Urinary bladder (tissue), 4 donors: ENCODE results near the gene RELB. TPM values are rescaled to one million over a fixed set of nuclear protein-coding genes. Genes with fewer than 3 reads are reported as not detected.

Source experiments
- DNase-seq: peaks from one replicate; pipeline ENCODE4 v3.0.0-alpha.2; 2015; ENCODE audit errors: extremely low spot score
- H3K27ac ChIP-seq: one replicate; pipeline ENCODE4 v1.5.1; 2013; ENCODE audit warnings: low read depth, mild to moderate bottlenecking, moderate library complexity
- H3K36me3 ChIP-seq: one replicate; pipeline ENCODE4 v1.6.1; 2013; ENCODE audit warnings: mild to moderate bottlenecking, moderate library complexity; ENCODE audit not compliant: insufficient read depth
- H3K4me1 ChIP-seq: one replicate; pipeline ENCODE4 v1.6.1; 2013; ENCODE audit warnings: mild to moderate bottlenecking, moderate library complexity; ENCODE audit not compliant: insufficient read depth
- H3K4me3 ChIP-seq: one replicate; pipeline ENCODE4 v1.5.1; 2013; ENCODE audit warnings: low read depth, low read length
- WGBS: extraction: QIAGEN DNeasy Blood & Tissue Kit; methylation state at CpG from one replicate; pipeline ENCODE4 v1.1.7; 2013; 5-methylcytosine and 5-hydroxymethylcytosine counted together
- polyA plus RNA-seq: library from polyadenylated mRNA; stranded (reverse); fragments of 200-250 nt; gene quantifications from one replicate; pipeline ENCODE4 v1.2.3, GENCODE V29; 2013
- total RNA-seq: library from RNA; depleted of rRNA; stranded (reverse); fragments of >200 nt; gene quantifications from one replicate; pipeline ENCODE4 v1.2.3, GENCODE V29; 2014
- donor health status: healthy with polysubstance abuse.
- donor health status: healthy.

Gene RELB
- total and polyA plus RNA-seq, 2 donors = 2.6 to 8.9 TPM

DNA sequence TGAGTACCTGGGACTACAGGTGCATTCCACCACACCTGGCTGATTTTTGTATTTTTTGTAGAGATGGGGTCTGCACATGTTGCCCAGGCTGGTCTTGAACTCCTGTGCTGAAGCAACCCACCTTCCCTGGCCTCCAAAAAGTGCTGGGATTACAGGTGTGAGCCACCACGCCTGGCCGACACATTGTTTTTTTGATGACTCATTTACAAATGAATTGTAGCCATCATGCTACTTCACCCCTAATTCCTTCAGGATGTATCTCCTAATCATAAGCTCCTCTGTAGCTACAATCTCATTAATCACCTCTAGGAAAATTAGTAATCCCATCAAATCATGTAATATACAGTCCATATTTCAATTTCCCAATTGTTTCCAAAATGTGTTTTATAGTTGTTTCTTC lies 17.9 kb downstream of the RELB start:
- no peaks in the 10 kb centered on the region for H3K4me1 ChIP-seq
- no peak for DNase-seq
- no peak overlapping the region for H3K4me3 ChIP-seq
- 89% methylated on average over 2 of the region's 2 CpGs for WGBS
- H3K36me3 ChIP-seq = no peaks in the 10 kb centered on the region
- no peak overlapping the region for H3K27ac ChIP-seq

DNA sequence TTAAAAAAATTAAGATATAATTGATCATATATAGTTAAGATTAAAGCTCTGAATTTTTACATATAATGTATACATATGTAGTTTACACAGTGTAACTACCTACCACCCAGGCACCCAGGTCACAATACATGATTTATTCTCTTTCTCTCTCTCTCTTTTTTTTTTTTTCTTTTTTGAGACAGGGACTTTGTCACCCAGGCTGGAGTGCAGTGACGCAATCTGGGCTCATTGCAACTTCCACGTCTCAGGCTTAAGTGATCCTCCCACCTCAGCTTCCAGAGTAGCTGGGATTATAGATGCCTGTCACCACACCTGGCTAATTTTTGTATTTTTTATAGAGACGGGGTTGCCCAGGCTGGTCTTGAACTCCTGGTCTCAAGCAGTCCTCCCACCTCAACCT lies 18.8 kb downstream of the RELB start:
- Histone ChIP-seq H3K4me3 (no peak overlapping the region), H3K27ac (no peak overlapping the region), H3K36me3 (no peaks in the 10 kb centered on the region), H3K4me1 (no peaks in the 10 kb centered on the region)
- DNase-seq = no peak
- 85% methylated on average over 3 of the region's 3 CpGs for WGBS

DNA sequence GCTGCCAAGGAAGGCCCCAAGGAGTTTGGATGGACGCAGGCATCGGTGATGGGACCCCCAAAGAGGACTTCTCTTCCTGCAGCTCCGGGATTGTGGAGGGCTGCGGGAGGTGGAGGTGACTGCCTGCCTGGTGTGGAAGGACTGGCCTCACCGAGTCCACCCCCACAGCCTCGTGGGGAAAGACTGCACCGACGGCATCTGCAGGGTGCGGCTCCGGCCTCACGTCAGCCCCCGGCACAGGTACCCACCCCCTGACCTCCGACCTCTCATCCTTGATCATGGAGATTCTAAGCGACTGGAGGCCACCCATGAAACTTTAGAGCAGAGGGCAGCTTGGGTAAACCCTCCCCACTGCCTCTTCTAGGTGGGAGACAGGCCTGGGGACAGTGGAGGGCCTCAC lies 20.7 kb downstream of the RELB start:
- no peak for DNase-seq
- Histone ChIP-seq H3K36me3 (no peaks in the 10 kb centered on the region), H3K4me3 (no peak overlapping the region), H3K27ac (no peak overlapping the region), H3K4me1 (no peaks in the 10 kb centered on the region)
- 81% methylated on average over 14 of the region's 14 CpGs for WGBS

DNA sequence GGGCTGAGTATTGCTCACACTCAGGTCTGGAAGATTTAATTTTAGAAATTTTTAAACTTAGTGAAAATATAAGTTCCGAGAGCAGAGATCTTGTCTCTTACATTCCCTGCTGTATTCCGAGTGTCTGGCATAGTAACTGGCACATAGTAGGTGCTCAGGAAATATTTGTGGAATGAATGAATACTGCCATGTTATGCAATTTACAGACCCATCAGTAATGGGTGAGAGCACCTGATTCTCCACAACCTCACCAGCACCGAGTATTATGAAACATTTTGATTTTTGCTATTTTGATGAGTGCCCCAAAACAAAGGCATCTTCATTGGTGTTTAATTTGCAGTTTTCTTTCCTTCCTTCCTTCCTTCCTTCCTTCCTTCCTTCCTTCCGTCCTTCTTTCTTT lies 21.8 kb downstream of the RELB start:
- Histone ChIP-seq H3K4me1 (no peaks in the 10 kb centered on the region), H3K36me3 (no peaks in the 10 kb centered on the region), H3K4me3 (no peak overlapping the region), H3K27ac (no peak overlapping the region)
- 94% methylated on average over 4 of the region's 4 CpGs for WGBS
- no peak for DNase-seq

DNA sequence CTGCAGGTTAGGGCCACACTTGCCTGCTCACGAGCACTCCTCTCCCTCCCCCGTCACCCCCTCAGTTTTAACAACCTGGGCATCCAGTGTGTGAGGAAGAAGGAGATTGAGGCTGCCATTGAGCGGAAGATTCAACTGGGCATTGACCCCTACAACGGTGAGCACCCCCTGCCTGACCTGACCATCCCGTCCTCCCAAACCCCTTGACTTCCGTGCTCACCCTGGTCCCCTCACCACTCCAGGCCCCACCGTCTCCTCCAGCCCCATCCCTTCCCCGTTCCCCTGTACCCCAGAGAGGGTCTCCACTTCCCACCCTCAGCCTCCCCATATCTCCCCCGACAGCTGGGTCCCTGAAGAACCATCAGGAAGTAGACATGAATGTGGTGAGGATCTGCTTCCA lies 24.0 kb downstream of the RELB start:
- no peaks in the 10 kb centered on the region for H3K4me1 ChIP-seq
- no peak overlapping the region for H3K27ac ChIP-seq
- DNase-seq = no peak
- 91% methylated on average over 9 of the region's 9 CpGs for WGBS
- no peak overlapping the region for H3K4me3 ChIP-seq
- H3K36me3 ChIP-seq = no peaks in the 10 kb centered on the region

DNA sequence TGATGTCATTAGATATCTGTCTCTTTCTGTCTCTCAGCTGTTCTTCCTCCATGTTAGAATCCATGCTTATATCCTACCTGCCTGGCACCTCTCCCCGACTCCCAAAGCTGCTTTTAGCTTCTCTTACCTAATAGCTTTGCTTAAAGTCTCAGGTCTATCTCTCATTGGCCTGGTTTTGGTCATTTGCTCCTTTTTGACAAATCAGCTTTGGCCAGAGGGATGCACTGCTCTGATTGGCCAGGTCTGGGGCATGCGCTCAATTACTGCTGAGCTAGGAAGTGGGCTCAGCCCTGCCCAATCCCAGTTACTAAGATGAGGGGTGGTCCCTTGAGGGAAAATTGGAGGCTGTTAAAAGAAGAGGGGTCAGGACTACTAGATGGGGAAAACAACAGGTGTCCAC lies 26.1 kb downstream of the RELB start:
- 95% methylated on average over 2 of the region's 2 CpGs for WGBS
- Histone ChIP-seq H3K36me3 (no peaks in the 10 kb centered on the region), H3K4me3 (no peak overlapping the region), H3K27ac (no peak overlapping the region), H3K4me1 (no peaks in the 10 kb centered on the region)
- DNase-seq = no peak

DNA sequence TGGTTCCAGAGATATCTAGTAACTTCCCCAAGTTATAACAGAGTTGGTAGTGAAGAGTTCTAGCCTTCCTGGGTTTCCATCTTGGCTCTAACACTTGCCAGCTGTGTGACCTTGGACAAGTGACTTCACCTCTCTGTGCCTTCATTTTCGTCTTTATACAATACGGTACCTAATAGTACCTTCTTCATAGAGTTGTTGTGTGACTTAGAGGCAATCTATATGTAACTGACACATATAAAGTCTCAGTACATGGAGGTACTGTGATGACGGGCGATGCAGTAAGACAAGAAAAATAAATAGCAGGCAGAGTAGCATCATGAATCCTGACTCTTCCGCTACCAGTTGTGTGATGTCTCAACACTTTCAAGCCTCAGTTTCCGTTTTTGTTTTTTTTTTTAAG lies 29.6 kb downstream of the RELB start:
- no peak overlapping the region for H3K4me3 ChIP-seq
- H3K36me3 ChIP-seq = no peaks in the 10 kb centered on the region
- H3K4me1 ChIP-seq = no peaks in the 10 kb centered on the region
- no peak for DNase-seq
- H3K27ac ChIP-seq = no peak overlapping the region
- WGBS = 95% methylated on average over 6 of the region's 6 CpGs

DNA sequence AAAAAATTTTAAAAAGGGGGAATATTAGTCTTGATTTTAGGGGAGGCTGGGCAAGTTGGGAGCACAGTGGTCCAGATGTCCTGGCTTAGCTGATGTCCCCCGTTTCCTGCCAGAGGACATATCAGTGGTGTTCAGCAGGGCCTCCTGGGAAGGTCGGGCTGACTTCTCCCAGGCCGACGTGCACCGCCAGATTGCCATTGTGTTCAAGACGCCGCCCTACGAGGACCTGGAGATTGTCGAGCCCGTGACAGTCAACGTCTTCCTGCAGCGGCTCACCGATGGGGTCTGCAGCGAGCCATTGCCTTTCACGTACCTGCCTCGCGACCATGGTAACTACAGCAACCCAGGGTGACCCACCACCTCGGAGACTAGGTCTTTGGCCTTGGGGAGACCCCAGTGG lies 31.2 kb downstream of the RELB start:
- WGBS = 84% methylated on average over 18 of the region's 18 CpGs
- H3K4me1 ChIP-seq = no peaks in the 10 kb centered on the region
- H3K36me3 ChIP-seq = no peaks in the 10 kb centered on the region
- DNase-seq = no peak
- H3K27ac ChIP-seq = no peak overlapping the region
- H3K4me3 ChIP-seq = no peak overlapping the region

DNA sequence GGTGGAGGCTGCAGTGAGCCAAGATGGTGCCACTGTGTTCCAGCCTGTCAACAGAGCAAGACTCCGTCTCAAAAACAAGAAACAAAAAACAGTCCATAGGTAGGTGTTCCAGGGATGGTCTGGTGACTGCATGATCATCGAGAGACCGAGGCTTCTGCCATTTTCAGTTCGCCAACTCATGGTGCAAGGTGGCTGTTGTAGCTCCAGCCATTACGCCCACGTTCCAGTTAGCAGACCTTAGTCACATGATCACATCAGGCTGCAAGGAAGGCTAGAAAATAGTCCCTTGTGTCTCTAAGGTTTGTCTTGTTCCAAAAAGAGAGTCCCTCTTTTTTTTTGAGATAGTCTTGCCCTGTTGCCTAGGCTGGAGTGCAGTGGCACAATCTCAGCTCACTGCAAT lies 34.5 kb downstream of the RELB start:
- DNase-seq = no peak
- 98% methylated on average over 6 of the region's 6 CpGs for WGBS
- Histone ChIP-seq H3K4me3 (no peak overlapping the region), H3K27ac (no peak overlapping the region), H3K36me3 (no peaks in the 10 kb centered on the region), H3K4me1 (no peaks in the 10 kb centered on the region)

DNA sequence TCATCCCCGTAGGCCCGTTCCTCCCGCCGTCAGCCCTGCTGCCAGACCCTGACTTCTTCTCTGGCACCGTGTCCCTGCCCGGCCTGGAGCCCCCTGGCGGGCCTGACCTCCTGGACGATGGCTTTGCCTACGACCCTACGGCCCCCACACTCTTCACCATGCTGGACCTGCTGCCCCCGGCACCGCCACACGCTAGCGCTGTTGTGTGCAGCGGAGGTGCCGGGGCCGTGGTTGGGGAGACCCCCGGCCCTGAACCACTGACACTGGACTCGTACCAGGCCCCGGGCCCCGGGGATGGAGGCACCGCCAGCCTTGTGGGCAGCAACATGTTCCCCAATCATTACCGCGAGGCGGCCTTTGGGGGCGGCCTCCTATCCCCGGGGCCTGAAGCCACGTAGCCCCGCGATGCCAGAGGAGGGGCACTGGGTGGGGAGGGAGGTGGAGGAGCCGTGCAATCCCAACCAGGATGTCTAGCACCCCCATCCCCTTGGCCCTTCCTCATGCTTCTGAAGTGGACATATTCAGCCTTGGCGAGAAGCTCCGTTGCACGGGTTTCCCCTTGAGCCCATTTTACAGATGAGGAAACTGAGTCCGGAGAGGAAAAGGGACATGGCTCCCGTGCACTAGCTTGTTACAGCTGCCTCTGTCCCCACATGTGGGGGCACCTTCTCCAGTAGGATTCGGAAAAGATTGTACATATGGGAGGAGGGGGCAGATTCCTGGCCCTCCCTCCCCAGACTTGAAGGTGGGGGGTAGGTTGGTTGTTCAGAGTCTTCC lies 36.3 kb downstream of the RELB start:
- no peaks in the 10 kb centered on the region for H3K4me1 ChIP-seq
- WGBS = 90% methylated on average over 37 of the region's 37 CpGs
- H3K27ac ChIP-seq = no peak overlapping the region
- no peak for DNase-seq
- H3K36me3 ChIP-seq = no peaks in the 10 kb centered on the region
- no peak overlapping the region for H3K4me3 ChIP-seq

DNA sequence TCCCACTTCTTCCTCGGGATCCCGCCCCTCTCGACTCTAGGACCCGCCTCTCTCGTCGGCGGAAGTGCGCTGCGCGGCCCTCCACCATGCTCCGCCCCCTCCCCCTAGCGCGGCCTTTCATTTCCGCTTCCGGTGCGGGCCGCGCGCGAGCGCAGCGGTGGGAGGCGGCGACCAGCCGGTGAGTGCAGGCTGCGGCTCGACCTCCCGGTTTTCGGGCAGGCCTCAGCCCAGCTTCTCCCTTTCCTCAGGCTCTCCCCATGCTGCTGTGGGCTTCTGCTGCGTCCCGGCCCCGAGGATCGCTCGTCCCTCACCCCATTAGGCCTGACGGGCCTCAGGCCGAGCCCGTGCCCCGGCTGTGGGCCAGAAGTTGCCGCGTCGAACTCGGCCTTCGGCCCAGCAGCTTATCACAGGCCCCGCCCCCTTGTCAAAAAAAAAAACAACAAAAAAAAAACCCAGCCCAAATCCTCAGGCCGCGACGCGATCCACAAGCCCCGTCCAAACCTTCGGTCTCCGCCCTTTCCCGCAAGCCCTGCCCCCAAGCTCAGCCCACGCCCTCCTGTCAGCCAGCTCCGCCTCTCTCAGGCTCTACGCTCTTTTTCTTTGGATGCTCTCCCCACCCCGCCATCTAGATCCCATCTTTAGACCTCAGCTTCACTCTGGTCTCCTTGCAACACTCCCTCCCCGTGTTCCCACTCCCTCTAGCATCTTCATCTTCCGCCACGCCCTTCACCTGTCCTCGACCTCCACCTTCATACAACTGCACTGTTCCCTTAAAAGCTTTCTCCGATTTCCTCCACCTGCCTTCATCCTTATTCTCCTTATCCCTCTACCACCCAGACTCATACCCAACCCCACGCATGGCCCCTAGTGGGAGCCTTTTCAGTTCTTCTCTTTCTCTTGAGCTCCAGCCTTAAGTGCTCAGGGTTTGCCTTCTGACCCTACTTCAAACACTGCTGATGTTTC lies 37.9 kb downstream of the RELB start, which contains the start of gene CLASRP:
CLASRP (plus strand) TSS at position 115 of the 963 bp plus-strand sequence. CDS start 1,168 bp downstream, outside the sequence.
- DNase-seq = peak; percentile 76
- WGBS = 3% methylated on average over 62 of the region's 62 CpGs
- no peaks in the 10 kb centered on the region for H3K36me3 ChIP-seq

DNA sequence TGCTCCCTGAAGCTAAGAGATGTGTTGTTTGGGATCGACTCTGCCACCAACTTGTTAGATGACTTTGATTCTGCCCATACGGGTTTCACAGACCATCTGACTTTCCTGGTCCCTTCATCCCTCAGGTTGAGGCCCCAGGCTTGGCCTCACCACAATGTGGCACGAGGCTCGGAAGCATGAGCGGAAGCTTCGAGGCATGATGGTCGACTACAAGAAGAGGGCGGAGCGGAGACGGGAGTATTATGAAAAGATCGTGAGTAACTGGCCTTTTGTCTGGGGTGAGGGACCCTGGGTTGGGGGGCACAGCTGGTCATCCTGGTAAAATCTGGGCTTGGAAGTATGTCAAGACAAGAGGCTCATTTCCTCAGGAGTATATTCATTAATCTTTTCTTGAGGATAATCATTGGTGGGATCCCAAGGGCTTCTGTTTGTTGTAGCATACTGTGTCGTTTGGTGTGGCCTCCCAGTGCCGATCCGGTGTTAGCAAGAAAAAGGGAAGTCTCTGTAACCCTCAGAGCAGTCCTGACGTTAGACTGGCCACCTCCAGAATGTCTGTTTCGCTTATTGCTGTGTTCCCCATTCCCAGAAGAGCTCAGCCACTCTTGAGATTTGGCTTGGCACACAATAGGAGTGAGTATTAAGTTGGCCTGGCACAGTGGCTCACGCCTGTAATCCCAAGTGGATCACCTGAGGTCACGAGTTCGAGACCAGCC lies 39.0 kb downstream of the RELB start:
- H3K4me1 ChIP-seq = no peaks in the 10 kb centered on the region
- H3K4me3 ChIP-seq = no peak overlapping the region
- no peak overlapping the region for H3K27ac ChIP-seq
- no peaks in the 10 kb centered on the region for H3K36me3 ChIP-seq
- 82% methylated on average over 19 of the region's 19 CpGs for WGBS
- DNase-seq = no peak

More for the DNA sequence above, 37.9 kb downstream of the RELB start, which contains the start of gene CLASRP:
- peak within 1 kb of the TSS; percentile 93 for H3K27ac ChIP-seq
- no peaks in the 10 kb centered on the region for H3K4me1 ChIP-seq
- peak within 1 kb of the TSS; percentile 87 for H3K4me3 ChIP-seq

DNA sequence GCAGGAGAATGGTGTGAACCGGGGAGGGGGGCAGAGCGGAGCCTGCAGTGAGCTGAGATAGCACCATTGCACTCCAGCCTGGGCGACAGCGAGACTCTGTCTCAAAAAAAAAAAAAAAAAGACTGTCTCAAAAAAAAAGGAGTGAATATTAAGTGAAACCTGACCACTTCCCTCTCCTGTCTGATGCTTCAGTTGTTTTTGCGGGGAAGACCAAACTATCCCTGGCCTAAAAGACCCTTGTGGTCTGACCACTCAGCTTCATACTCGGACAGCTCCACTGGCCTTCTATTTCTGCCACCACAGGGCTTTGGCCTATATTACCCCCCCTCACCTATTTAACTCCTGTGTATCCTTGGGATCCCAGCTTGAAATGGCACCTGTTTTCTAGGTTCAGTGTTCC lies 39.9 kb downstream of the RELB start:
- Histone ChIP-seq H3K4me1 (no peaks in the 10 kb centered on the region), H3K27ac (no peak overlapping the region), H3K36me3 (peaks cover 2% of the 10 kb centered on the region), H3K4me3 (no peak overlapping the region)
- DNase-seq = no peak
- WGBS = 87% methylated on average over 6 of the region's 6 CpGs
